Mucosa of descending colon (tissue), 3 donors: ENCODE measurements around the gene SIGLEC6. TPM values are rescaled to one million over a fixed set of nuclear protein-coding genes. Genes with fewer than 3 reads are reported as not detected.

Experiments used
- ATAC-seq: fragments of 200-7000 bp; cut with Tn5 transposase; one replicate; pipeline ENCODE4 v1.9.1; 2020; ENCODE audit warnings: mild to moderate bottlenecking, moderate library complexity
- DNase-seq, 3 donors: peaks; one replicate each; pipeline ENCODE4 v3.0.0-alpha.2; 2020
- H3K36me3 ChIP-seq: fragments of 200-600 bp; one replicate; pipeline ENCODE4 v1.8.0; 2021; ENCODE audit warnings: low read depth, mild to moderate bottlenecking
- H3K4me1 ChIP-seq: fragments of 200-600 bp; one replicate; pipeline ENCODE4 v1.8.0; 2021; ENCODE audit warnings: low read depth, mild to moderate bottlenecking
- H3K4me3 ChIP-seq: fragments of 200-600 bp; one replicate; pipeline ENCODE4 v1.8.0; 2021; ENCODE audit warnings: mild to moderate bottlenecking
- H3K9me3 ChIP-seq: fragments of 200-600 bp; one replicate; pipeline ENCODE4 v1.8.0; 2021; ENCODE audit warnings: mild to moderate bottlenecking
- intact Hi-C, 2 donors: fragments of 100-400 bp; cut with DNase I in 1 of 2; cut with micrococcal nuclease in 1 of 2; formaldehyde crosslinking; loops; one replicate each; pipeline versions ENCODE4 v1.11.0 to v1.11.1; 2022; cut with DNase I, micrococcal nuclease
- total RNA-seq, 3 donors: library from RNA; stranded (reverse); fragmentation: NEBNext Ultra II Directional in 2 of 3; extraction: Animal tissue kit (Norgen Biotek cat#: 25700) in 2 of 3; gene quantifications; one replicate each; pipeline versions ENCODE4 v1.2.1 to v1.2.4, GENCODE V29; 2021 to 2023
- TF ChIP-seq, protein P1 (sequence below): fragments of 200-600 bp; IDR thresholded peaks from one replicate; pipeline ENCODE4 v1.8.0; 2022; ENCODE audit warnings: antibody characterized with exemption, mild to moderate bottlenecking
- donor health status: DM: no; HTN: no; CAD: no; lungs with moderate emphysema.
- donor health status: DM: no; HTN: no; CAD: no.
- donor health status: DM: no; HTN: yes; CAD: no.

Gene SIGLEC6
- total RNA-seq, 3 donors from 2014 or later = 0.75 to 3.6 (median 2.8) TPM

DNA sequence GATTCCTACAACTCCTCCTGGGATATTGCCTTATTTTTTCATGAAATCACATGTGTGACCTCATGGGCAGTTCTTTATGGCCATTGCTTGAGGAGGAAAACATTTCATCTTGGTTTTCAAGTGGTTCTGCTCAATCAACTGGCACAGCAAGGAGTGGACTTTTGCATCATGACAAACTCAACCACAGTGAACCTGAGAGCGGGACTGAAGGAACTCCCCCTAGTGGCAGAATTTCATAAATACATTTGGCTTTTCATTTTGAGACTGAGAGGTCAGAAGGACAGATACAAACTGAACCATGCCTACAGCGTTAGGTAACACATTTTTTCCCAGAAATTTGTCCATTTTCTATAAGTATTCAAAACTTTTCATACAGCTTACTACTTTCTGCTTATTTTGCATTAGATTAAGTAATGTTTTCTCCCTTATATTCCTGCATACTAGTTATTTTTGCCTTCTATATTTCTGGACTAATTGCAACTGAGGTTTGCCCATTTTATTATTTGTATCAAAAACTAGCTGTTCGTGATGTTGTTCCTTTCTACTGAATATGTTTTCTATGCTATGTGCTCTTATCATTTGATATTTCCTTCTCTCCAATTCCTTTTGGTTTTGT lies 16.5 kb downstream of the SIGLEC6 start:
- Histone ChIP-seq H3K36me3 (no peaks in the 10 kb centered on the region), H3K9me3 (no peaks in the 10 kb centered on the region), H3K4me3 (no peak overlapping the region), H3K4me1 (no peaks in the 10 kb centered on the region)
- TF ChIP-seq, protein P1, sequence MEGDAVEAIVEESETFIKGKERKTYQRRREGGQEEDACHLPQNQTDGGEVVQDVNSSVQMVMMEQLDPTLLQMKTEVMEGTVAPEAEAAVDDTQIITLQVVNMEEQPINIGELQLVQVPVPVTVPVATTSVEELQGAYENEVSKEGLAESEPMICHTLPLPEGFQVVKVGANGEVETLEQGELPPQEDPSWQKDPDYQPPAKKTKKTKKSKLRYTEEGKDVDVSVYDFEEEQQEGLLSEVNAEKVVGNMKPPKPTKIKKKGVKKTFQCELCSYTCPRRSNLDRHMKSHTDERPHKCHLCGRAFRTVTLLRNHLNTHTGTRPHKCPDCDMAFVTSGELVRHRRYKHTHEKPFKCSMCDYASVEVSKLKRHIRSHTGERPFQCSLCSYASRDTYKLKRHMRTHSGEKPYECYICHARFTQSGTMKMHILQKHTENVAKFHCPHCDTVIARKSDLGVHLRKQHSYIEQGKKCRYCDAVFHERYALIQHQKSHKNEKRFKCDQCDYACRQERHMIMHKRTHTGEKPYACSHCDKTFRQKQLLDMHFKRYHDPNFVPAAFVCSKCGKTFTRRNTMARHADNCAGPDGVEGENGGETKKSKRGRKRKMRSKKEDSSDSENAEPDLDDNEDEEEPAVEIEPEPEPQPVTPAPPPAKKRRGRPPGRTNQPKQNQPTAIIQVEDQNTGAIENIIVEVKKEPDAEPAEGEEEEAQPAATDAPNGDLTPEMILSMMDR = peak; percentile 41
- peak; percentile 64 for ATAC-seq
- intact Hi-C loops = no loop called here
- DNase-seq = peak in 1 of 3 donors; percentile 9

DNA sequence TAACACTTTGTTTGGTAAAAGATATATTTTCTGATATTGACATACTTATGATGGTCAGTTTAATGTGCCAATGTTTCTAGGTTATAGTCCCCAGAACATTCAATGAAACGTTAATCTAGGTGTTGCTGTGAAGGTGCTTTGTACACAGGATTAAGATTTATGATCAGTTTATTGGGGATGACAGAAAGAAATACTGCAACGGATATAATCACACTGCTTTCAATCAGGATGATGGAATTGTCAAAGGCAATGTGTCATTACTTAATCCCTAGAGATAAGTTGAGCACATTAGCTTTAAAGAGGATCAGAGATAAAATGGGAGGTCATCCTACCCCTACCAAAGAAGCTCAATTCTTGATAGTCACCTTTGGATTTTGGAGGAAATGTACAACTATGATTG lies 17.5 kb downstream of the SIGLEC6 start:
- TF ChIP-seq, protein P1 = no peak
- intact Hi-C loops = no loop called here

DNA sequence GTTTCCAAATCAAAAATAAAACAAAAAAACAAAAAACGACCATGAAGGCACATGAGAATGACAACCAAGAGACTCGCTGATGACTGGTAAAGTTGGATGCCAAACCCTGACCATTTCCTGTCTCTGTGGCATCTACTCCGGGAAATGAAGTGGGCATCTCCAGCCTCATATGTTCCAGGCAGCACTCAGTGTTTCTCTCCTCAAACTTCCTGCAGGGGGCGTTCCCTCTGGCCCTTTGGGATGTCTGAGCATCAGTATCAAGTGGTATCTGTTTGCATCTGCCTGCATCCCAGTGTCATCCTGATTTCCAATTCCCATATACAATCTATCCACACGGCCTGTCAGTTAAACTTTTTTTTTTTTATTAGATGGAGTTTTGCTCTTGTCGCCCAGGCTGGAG lies 20.1 kb downstream of the SIGLEC6 start:
- TF ChIP-seq, protein P1 = no peak

More for the DNA sequence above, 17.5 kb downstream of the SIGLEC6 start:
- Histone ChIP-seq H3K9me3 (no peaks in the 10 kb centered on the region), H3K4me1 (no peaks in the 10 kb centered on the region), H3K4me3 (no peak overlapping the region), H3K36me3 (no peaks in the 10 kb centered on the region)
- no peak for ATAC-seq
- no peak for DNase-seq

DNA sequence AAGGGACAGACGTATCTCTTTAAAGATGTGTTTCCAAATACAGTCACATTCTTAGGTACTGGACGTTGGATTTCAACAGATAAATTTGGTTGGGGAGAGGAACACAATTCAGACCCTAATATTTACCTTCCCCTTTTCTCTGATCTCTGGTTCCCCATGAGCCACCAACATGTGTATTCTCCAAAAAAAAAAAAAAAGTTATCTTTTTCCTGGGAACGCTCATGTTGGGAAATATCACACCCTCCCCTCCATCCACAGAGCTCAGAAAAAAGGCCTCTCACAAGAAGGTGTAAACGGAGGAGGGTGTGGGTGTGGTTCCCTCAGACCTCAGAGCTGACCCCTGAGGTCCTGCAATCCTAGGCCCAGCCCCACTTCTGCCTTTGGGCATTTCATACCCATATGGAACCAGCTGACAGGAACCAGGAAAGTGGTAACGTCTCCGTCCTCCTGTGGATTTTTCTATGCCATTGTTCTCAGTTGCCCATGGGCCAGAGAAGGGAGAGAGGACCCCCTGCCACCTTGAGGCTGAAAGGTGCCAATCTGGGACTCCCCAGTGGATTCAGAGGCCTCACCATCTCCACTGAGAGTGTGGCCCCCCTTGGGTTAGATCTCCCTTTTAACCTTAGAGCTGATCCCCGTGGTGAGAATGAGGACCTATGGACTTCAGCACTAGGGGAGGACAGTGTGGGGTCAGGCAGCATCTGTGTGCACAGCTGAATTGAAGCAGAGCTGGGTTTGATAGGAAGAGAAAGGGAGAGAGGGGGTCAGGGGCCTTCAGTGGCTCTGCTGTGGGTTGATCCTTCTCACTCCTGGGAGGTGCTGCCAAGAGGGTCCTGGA lies 21.4 kb downstream of the SIGLEC6 start:
- DNase-seq = no peak

More for the DNA sequence above, 20.1 kb downstream of the SIGLEC6 start:
- Histone ChIP-seq H3K4me3 (no peak overlapping the region), H3K4me1 (no peaks in the 10 kb centered on the region), H3K9me3 (no peaks in the 10 kb centered on the region), H3K36me3 (no peaks in the 10 kb centered on the region)
- intact Hi-C loops = no loop called here
- no peak for ATAC-seq
- no peak for DNase-seq

DNA sequence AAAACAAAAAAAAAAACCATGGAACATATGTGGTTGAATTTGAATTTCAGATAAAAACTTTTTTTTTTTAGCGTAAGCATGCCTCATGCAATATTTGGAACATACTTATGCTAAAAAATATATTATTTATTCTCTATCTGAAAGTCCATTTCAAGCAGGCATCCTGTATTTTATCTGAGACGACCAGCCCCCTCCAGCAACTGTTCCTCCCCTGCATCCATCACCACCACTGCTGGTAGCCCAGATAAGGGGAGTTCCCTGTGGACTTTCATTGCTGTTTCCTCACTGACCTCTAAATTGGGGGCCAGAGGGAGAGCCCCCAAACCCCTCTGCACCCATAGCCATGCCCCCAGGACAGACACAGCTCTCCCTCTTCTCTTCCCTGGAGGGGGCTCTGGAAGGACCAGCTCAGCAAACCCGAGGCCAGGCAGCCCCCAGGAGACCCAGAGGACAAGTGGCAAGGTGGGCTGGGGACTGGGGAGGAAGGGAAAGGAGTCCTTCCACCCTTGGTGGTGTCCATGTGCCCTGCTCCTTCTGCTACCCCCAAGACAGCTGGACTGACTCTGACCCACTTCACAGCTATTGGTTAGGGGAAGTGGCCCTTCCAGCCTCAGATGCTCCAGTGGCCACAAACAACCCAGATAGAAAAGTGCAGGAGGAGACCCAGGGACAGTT lies 23.3 kb downstream of the SIGLEC6 start:
- H3K4me3 ChIP-seq = no peak overlapping the region

More for the DNA sequence above, 21.4 kb downstream of the SIGLEC6 start:
- H3K9me3 ChIP-seq = no peaks in the 10 kb centered on the region
- no peaks in the 10 kb centered on the region for H3K4me1 ChIP-seq
- TF ChIP-seq, protein P1 = no peak
- H3K36me3 ChIP-seq = no peaks in the 10 kb centered on the region
- intact Hi-C loops = no loop called here
- ATAC-seq = no peak
- H3K4me3 ChIP-seq = no peak overlapping the region

More for the DNA sequence above, 23.3 kb downstream of the SIGLEC6 start:
- TF ChIP-seq, protein P1 = no peak
- H3K36me3 ChIP-seq = no peaks in the 10 kb centered on the region
- peak; percentile 23 for ATAC-seq
- DNase-seq = no peak
- intact Hi-C loops = no loop called here
- H3K4me1 ChIP-seq = no peaks in the 10 kb centered on the region
- H3K9me3 ChIP-seq = no peaks in the 10 kb centered on the region
